ENCODE results near the gene RTP5.

Gene RTP5

DNA sequence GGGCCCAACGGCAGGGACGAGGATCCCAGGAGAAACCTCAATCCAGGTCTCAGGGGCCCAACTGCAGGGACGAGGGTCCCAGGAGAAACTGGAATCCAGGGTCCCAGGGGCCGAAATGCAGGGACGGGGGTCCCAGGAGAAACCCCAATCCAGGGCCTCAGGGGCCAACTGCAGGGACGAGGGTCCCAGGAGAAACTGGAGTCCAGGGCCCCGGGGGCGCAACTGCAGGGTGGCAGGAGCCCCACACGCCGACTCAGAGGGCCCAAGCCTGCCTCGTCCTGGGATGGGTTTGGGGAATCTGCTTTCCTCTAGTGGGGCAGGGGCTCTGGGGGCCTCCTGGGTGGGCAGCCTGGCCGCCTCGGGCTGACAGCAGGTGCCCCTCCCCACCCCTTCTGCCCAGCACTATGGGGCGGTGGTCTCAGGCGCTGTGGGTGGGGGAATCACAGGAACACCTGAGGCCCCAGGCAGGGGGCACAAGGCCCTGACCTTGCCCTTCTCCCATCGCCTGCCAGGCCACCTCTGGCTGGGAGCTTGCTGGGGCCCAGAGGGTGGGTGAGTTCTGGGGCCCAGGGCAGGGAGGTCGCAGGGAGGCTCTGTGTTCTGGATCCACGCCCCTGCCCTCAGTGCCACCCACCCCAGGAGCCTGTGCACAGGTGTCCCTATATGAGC is 7.1 kb downstream of the RTP5 start:
- no peak for TF ChIP-seq POLR2AphosphoS5 (IDR thresholded peaks at IDR 0.05; ENCODE audit: low read depth, low read length)
- TF ChIP-seq TAF1 (IDR thresholded peaks at IDR 0.05; ENCODE audit: borderline replicate concordance, low read depth, low read length): no peak
- no peak for TF ChIP-seq POLR2A (IDR thresholded peaks at IDR 0.05; ENCODE audit: low read depth, low read length)
- DNase-seq (ENCODE audit: insufficient read length) (no peak), FAIRE-seq (no peak)

DNA sequence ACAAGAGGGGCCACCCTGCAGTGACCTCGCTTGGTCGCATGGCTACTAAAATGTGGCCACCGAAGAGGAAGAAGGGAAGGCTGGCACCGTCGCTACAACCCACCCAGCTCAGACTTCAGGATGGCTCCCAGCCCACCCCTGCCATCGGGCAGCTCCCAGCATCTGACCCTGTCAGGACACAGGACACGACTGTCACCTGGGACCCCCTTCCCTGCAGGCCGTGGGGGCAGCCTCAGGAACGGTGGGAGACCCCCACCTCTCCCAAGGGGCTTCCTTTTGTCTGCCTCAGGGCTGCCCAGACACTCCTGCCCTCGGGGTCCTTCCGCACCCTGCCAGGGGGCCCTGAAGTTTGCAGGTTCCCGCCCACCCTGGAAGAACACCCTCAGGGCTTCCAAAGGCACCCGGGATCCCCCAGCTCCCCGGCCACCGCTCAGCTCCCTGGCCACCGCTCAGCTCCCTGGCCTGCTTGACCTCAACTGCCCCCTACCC is 7.7 kb downstream of the RTP5 start:
- no peak for TF ChIP-seq TAF1 (IDR thresholded peaks at IDR 0.05; ENCODE audit: borderline replicate concordance, low read depth, low read length)
- TF ChIP-seq POLR2A (IDR thresholded peaks at IDR 0.05; ENCODE audit: low read depth, low read length): no peak
- TF ChIP-seq POLR2AphosphoS5 (IDR thresholded peaks at IDR 0.05; ENCODE audit: low read depth, low read length): no peak
- DNase-seq (ENCODE audit: insufficient read length) (no peak), FAIRE-seq (no peak)

DNA sequence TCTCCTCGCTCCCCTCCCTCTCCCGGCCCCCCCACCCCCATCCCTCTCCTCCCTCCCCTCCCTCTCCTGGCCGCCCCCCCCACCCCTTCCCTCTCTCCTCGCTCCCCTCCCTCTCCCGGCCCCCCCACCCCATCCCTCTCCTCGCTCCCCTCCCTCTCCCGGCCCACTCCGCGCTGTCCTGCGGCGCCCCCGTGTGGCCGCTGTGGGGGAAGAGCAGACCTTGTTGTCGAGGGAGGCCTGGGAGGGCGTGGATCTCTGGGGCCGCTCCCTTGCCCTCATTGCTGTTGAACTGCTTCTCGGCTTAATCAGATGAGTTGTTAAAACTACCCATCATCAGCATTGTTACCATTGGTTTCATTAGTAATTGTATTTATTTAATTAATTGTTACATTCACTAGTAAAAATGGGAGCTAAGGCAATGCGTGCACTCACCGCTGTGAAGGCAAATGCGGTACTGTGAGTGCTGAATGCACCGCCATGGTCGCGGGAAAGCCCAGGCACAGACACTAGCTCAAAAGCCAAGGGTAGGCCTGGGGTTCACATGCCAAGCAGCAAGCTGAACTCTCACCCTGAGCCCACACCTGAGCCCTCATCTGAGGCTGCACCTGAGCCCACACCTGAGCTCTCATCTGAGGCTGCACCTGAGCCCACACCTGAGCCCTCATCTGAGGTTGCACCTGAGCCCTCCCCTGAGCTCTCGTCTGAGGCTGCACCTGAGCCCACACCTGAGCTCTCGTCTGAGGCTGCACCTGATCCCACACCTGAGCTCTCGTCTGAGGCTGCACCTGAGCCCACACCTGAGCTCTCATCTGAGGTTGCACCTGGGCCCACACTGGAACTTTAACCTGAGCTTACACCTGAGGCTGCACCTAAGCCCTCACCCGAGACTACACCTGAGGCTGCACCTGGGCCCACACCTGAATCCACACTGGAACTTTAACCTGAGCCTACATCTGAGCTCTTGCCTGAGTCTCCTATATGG is 8.8 kb downstream of the RTP5 start:
- DNase-seq (ENCODE audit: insufficient read length): peak; percentile 75
- TF ChIP-seq TAF1 (IDR thresholded peaks at IDR 0.05; ENCODE audit: borderline replicate concordance, low read depth, low read length) (no peak), POLR2AphosphoS5 (IDR thresholded peaks at IDR 0.05; ENCODE audit: low read depth, low read length) (no peak), POLR2A (IDR thresholded peaks at IDR 0.05; ENCODE audit: low read depth, low read length) (no peak)
- FAIRE-seq: peak; percentile 66

DNA sequence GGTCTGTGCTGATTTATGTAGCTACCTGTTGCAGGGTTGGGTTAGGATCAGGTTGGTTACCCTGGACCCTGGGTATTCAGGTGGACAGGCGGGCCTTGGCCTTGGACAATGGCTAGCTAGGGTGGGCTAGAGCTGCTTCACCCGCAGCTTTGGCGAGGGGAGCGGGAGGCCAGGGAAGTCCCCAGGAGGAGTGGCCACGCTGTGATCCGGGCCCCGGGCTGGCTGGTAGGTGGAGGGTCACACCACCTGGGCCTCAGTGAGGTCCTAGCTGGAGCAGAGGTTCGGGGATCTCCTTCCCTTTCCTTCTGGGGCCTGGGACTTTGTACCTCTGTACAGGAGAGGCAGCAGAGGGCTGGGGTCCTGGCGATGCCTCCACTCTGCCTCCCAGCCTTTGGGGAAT is 9.8 kb downstream of the RTP5 start:
- TF ChIP-seq POLR2A (IDR thresholded peaks at IDR 0.05; ENCODE audit: low read depth, low read length): no peak
- TF ChIP-seq POLR2AphosphoS5 (IDR thresholded peaks at IDR 0.05; ENCODE audit: low read depth, low read length): no peak
- no peak for TF ChIP-seq TAF1 (IDR thresholded peaks at IDR 0.05; ENCODE audit: borderline replicate concordance, low read depth, low read length)
- DNase-seq (ENCODE audit: insufficient read length) (no peak), FAIRE-seq (no peak)

DNA sequence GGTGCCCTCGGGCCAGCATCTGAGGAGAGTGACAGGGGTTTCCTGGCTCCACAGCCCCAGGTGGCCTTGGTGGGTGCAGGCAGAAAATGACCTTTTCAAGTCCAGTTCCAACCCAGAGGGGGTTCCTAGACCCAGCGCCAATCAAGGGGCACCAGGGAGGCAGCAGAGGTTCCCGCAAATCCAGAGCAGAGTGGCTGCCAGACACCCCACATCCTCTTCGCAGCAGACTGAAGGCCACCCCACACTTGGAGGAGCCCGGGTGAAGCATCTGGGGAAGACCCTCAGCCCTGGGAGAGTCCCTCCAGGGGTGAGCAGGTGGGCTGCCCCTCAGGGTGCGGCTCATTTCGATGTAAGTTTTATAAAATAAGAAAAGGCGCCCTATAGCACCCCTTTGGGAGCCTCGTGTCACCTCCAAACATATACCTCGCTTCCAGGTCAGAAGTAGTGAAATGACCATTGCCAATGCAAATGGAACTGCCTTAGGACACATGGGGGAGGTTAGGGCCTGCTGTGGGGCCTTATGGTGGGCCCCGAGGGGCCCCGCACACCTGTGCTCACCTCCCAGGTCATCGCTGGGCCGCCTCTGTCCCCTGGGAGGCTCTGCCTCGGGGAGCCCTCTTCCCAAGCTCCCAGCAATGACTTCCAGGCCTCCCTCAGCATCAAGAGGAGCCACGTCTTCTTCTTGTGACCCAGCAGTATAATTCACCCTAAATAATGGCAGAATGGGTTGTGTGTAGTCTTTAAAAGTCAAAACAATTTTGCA is 11.0 kb downstream of the RTP5 start:
- FAIRE-seq: no peak
- TF ChIP-seq POLR2A (IDR thresholded peaks at IDR 0.05; ENCODE audit: low read depth, low read length) (no peak), POLR2AphosphoS5 (IDR thresholded peaks at IDR 0.05; ENCODE audit: low read depth, low read length) (no peak), TAF1 (IDR thresholded peaks at IDR 0.05; ENCODE audit: borderline replicate concordance, low read depth, low read length) (no peak)

DNA sequence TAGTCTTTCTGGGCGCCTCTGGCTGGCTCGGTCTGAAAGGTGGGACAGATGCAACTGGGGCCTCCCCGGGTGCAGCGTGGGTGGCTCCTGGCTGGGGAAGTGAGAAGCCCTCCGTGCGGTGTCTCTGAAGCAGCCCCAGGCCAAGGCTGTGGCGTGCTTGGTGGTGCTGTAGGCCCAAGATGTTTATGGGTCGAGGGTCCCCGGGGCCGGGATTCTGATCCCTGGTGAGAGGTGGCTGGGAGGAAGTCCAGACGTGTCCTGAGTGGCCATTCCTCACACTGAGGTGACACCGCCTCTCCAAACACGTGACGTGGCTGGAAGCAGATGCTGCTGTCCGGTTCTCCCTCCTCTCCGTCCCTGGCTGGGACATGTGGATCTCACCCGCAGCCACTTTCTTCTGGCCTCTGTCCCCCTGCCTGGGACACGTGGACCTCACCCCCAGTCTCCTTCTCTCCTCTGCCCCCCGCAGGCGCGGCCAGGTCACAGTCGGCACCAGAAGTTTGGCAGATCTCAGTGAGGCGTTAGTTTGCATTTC is 12.6 kb downstream of the RTP5 start:
- DNase-seq (ENCODE audit: insufficient read length): peak; percentile 84
- TF ChIP-seq POLR2AphosphoS5 (IDR thresholded peaks at IDR 0.05; ENCODE audit: low read depth, low read length): peak; percentile 68; the same call in 1 of the 2 replicates
- 0 out of 2 replicates have a peak, but pooled peaks have one; percentile 6 for TF ChIP-seq TAF1 (IDR thresholded peaks at IDR 0.05; ENCODE audit: borderline replicate concordance, low read depth, low read length)
- TF ChIP-seq POLR2A (IDR thresholded peaks at IDR 0.05; ENCODE audit: low read depth, low read length): peak; percentile 49; the same call in 1 of the 2 replicates
- FAIRE-seq: no peak

More for the DNA sequence above, 11.0 kb downstream of the RTP5 start:
- no peak for DNase-seq (ENCODE audit: insufficient read length)

DNA sequence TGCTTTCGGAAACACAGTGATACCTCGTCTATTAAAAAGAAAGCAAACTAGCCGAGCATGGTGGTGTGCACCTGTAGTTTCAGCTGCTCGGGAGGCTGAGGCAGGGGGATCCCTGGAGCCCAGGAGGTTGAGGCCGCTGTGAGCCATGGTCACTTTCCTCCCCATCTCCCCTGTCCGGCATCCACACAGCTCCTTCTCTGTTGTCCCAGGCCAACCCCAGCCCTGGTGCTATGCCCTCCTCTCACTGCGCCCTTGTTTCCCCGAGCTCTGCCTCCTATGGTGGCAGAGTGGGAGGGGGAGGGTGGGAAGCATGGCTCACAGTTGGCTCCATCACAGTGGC is 15.4 kb downstream of the RTP5 start:
- TF ChIP-seq POLR2A (IDR thresholded peaks at IDR 0.05; ENCODE audit: low read depth, low read length) (no peak), TAF1 (IDR thresholded peaks at IDR 0.05; ENCODE audit: borderline replicate concordance, low read depth, low read length) (no peak), POLR2AphosphoS5 (IDR thresholded peaks at IDR 0.05; ENCODE audit: low read depth, low read length) (no peak)
- no peak for FAIRE-seq
- no peak for DNase-seq (ENCODE audit: insufficient read length)

DNA sequence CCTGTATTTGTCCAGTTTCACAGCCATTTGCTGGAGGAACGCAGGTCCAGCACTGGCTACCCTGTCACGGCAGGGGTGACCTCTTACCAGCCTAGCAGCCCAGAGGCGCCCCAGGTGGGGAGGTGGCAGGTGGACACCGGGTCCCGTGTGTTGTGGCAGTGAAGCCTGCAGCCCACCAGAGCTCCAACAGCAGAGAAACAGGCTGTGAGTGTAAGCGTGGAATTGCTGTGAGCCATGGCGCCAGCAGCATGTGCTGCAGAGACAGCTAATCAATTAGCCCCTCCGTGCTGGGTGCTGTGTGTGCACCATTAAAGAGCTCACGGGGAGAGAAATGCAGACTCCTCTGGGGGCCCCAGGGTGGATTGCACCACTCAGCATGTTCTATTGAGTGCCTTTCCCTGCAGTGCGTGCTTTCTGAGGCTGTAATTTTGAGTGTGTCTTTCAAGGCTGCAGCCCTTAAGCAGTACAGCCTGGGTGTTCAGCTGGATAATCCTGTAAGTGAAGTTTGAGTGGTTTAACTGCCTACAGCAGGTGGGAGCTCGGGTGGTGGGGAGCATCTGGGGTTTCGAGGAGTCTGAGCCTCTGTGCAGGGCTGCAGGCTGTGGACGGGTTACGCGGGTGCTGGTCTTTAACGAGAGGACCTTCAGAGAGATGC is 15.9 kb downstream of the RTP5 start:
- TF ChIP-seq POLR2AphosphoS5 (IDR thresholded peaks at IDR 0.05; ENCODE audit: low read depth, low read length) (no peak), POLR2A (IDR thresholded peaks at IDR 0.05; ENCODE audit: low read depth, low read length) (no peak)
- no peak for DNase-seq (ENCODE audit: insufficient read length)
- FAIRE-seq: no peak

DNA sequence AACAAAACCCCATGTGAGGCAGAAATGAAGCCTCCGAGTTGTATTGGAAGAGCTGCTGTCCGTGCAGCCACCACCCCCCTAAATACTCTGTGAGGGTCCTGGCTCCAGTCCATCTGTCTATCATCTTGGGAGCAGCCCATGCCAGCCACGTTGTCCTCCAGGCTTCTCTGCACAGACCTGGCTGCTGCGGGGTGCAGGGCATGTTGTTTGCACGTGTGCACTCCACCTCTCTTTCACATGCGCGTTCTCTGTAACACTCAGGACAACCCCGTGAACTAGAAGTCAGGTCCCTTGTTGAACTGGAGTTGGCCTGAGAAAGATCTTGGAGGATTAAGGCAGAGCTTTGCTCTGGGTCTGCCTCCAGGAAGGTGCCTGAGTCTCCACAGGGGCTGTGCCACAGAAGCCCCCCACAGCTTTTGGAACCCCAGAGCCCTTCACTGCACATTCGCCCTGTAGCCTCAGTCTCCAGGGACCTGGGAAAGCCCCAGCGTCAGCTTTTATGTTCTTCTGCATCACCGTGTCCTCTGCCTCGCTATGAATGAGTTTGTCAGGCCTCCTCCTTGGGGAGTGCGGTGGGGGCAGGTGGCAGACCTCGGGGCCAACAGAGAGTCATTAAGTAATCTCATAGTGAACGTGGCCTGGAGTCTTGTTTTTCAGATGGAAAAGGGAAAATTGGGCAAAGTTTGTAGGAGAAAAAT is 16.6 kb downstream of the RTP5 start:
- TF ChIP-seq TAF1 (IDR thresholded peaks at IDR 0.05; ENCODE audit: borderline replicate concordance, low read depth, low read length) (no peak), POLR2AphosphoS5 (IDR thresholded peaks at IDR 0.05; ENCODE audit: low read depth, low read length) (no peak), POLR2A (IDR thresholded peaks at IDR 0.05; ENCODE audit: low read depth, low read length) (no peak)
- FAIRE-seq (no peak), DNase-seq (ENCODE audit: insufficient read length) (no peak)

DNA sequence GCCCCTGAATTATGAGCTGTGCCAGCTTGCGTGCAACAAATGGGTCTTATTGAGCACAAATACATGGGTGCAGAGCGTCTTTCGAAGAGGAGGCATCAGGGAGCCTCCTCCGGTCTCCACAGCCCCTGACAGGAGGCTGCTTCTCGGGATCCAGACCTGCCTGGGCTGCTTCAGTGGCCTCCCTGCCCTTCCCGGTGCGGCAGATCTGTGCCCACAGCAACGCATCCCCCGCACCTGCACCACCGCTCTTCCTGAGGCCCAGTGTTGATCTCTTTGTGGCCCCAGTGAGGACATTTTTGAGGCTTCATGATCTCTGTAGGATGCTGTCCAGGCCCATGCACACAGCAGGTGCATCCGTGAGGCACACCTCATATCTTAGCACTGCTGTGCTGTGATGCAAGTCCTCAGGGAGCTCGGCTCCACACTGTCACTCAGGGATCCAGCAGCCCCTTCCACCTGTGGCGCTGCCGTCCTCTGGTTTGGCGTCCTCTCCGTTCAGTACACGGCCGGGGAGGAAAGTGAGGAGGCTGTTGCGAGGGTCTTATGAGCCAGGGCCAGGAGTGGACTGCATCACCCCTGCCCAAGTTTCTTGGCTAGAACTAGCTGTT is 17.4 kb downstream of the RTP5 start:
- TF ChIP-seq POLR2A (IDR thresholded peaks at IDR 0.05; ENCODE audit: low read depth, low read length): no peak
- no peak for FAIRE-seq
- DNase-seq (ENCODE audit: insufficient read length): no peak

All from GM12892 (cell line).